ENCODE measurements around the gene NAGS.
A peak's percentile ranks its signal among the peaks of the same experiment; 100 is the strongest.
"Not testable (repeated sequence)": the region's sequence is repeated elsewhere in the genome, so short reads cannot be mapped to it uniquely, and the experiment has no call there.

Gene NAGS

DNA sequence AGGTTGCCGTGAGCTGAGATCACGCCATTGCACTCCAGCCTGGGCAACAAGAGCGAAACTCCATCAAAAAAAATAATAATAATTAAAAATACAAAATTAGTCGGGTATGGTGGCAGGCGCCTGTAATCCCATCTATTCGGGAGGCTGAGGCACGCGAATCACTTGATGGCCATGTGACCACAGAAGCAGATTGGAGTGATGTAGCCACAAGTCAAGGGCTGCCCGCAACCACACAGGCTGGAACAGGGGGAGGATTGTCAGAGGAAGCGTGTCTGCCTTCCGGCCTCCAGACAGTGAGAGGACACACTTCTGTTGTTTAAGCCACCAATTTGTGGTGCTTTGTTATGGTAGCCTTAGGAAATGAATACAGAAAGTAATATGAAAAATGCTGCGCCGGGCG is 11.8 kb upstream of the NAGS start:
- Histone ChIP-seq H3K27ac (no peak overlapping the region), H3K36me3 (ENCODE audit: control insufficient read depth, insufficient read depth, low read length) (no peaks in the 10 kb centered on the region), H3K4me3 (ENCODE audit: low read depth, low read length) (no peak overlapping the region), H3K4me2 (ENCODE audit: low read length) (no peak overlapping the region), H3K9me3 (ENCODE audit: control insufficient read depth, low read length) (no peaks in the 10 kb centered on the region), H3K4me1 (peaks cover 14% of the 10 kb centered on the region), H3K27me3 (ENCODE audit: control insufficient read depth, insufficient read depth, low read length) (no peaks in the 10 kb centered on the region), H3K9ac (no peak overlapping the region), H3K79me2 (no peaks in the 10 kb centered on the region), H2AFZ (no peak overlapping the region)
- TF ChIP-seq, protein P1, sequence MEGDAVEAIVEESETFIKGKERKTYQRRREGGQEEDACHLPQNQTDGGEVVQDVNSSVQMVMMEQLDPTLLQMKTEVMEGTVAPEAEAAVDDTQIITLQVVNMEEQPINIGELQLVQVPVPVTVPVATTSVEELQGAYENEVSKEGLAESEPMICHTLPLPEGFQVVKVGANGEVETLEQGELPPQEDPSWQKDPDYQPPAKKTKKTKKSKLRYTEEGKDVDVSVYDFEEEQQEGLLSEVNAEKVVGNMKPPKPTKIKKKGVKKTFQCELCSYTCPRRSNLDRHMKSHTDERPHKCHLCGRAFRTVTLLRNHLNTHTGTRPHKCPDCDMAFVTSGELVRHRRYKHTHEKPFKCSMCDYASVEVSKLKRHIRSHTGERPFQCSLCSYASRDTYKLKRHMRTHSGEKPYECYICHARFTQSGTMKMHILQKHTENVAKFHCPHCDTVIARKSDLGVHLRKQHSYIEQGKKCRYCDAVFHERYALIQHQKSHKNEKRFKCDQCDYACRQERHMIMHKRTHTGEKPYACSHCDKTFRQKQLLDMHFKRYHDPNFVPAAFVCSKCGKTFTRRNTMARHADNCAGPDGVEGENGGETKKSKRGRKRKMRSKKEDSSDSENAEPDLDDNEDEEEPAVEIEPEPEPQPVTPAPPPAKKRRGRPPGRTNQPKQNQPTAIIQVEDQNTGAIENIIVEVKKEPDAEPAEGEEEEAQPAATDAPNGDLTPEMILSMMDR (IDR thresholded peaks at IDR 0.05), result no peak

DNA sequence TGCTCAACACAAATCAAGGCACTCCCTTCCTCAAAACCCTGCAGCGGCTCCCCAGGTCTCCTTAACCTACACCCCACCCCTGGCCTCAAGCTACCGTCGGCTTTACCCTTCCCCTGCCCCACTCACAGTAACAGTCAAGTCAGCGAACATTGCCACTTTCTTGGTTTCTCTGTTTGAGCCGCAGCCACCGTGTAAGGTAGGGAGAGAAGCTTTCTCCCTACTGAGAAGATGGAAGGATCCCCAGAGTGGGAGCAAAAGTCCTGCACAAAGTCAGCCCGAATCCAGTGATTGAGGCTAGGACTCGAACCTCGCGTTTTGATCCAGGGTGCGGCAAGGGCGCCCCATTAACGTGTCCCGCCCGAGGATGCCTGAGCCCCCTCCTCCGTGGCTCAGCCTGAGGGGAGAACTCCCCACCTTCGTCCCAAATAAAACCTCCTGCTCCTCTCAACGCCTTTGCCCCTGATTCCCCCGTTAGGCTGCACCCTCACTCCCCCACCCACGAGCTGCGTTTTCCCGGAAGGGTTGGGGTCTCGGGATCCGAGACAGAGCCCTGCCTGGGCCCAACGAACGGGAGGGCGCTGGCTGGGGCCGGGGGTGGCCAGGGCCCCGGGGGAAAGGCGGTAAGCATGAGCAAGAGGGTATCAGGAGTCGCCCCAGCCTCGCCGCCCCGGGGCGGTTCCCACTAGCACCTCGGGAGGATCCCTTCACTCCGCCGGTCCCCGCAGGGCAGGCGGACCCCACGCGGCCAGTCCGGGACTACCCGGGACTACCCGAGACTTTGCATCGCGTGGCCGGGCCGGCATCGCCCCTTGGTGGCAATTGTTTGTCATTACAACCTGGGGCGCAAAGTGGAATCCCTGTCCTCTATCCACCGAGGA is 9.9 kb upstream of the NAGS start:
- no peaks in the 10 kb centered on the region for H3K9me3 ChIP-seq (ENCODE audit: control insufficient read depth, low read length)
- H3K4me1 ChIP-seq, result peaks cover 12% of the 10 kb centered on the region
- H3K27ac ChIP-seq, result peak overlapping the region; percentile 67
- peak overlapping the region; percentile 91 for H2AFZ ChIP-seq
- peak overlapping the region; percentile 31 for H3K4me2 ChIP-seq (ENCODE audit: low read length)
- no peaks in the 10 kb centered on the region for H3K79me2 ChIP-seq
- TF ChIP-seq, protein P1 (IDR thresholded peaks at IDR 0.05), result peak; percentile 98
- no peaks in the 10 kb centered on the region for H3K36me3 ChIP-seq (ENCODE audit: control insufficient read depth, insufficient read depth, low read length)
- no peak overlapping the region for H3K4me3 ChIP-seq (ENCODE audit: low read depth, low read length)
- H3K27me3 ChIP-seq (ENCODE audit: control insufficient read depth, insufficient read depth, low read length), result no peaks in the 10 kb centered on the region
- H3K9ac ChIP-seq, result no peak overlapping the region

DNA sequence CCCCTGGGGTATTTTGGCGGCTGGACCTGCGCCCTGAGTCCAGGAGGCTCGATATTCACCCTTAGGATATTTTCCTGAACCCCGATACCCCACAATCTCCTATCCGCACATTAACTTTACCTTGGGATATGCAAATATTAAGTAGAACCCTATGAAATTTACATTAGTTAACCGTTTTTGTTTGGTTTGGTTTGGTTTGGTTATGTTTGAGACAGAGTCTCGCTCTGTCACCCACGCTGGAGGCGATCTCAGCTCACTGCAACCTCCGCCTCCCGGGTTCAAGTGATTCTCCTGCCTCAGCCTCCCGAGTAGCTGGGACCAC is 9.3 kb upstream of the NAGS start:
- TF ChIP-seq, protein P1 (IDR thresholded peaks at IDR 0.05), result no peak
- Histone ChIP-seq H3K9ac (no peak overlapping the region), H3K4me3 (ENCODE audit: low read depth, low read length) (no peak overlapping the region)

DNA sequence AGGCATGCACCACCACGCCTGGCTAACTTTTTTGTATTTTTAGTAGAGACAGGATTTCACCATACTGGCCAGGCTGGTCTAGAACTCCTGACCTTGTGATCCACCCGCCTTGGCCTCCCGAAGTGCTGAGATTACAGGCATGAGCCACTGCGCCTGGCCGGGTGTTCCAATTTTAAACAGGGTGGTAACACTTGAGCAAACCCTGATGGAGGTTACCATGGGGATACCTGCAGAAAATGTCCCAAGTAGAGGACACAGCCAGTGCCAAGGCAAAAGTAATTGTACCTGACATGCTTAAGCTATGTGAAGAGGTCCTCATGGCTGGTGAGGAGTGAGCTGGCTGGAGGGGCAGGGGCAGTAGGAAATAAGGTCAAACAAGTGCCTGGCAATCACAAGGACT is 7.2 kb upstream of the NAGS start:
- not testable (repeated sequence) for H3K4me2 ChIP-seq (ENCODE audit: low read length); H3K27ac ChIP-seq; H3K4me3 ChIP-seq (ENCODE audit: low read depth, low read length)

More for the DNA sequence above, 9.3 kb upstream of the NAGS start:
- no peaks in the 10 kb centered on the region for H3K9me3 ChIP-seq (ENCODE audit: control insufficient read depth, low read length)
- no peaks in the 10 kb centered on the region for H3K36me3 ChIP-seq (ENCODE audit: control insufficient read depth, insufficient read depth, low read length)
- peaks cover 12% of the 10 kb centered on the region for H3K4me1 ChIP-seq
- no peaks in the 10 kb centered on the region for H3K27me3 ChIP-seq (ENCODE audit: control insufficient read depth, insufficient read depth, low read length)
- peak overlapping the region; percentile 91 for H2AFZ ChIP-seq
- no peak overlapping the region for H3K4me2 ChIP-seq (ENCODE audit: low read length)
- H3K27ac ChIP-seq, result peak overlapping the region; percentile 67
- no peaks in the 10 kb centered on the region for H3K79me2 ChIP-seq

DNA sequence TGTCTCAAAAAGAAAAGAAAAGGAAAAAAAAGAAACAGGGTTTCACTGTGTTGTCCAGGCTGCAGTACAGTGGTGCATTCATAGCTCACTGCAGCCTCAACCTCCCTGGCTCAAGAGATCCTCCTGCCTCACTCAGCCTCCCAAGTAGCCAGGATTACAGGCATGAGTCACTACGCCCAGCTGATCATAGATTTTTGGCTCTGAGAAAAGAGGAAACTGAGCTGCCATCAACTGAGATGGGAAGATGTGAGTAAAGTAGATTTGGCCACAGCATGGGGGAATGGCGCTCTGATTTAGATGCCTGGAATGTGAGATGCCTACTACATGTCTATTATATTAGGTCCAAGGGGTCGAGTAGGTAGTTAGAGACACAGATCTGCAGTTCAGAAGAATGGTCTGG is 5.9 kb upstream of the NAGS start:
- Histone ChIP-seq H3K4me2 (ENCODE audit: low read length) (no peak overlapping the region), H3K4me3 (ENCODE audit: low read depth, low read length) (no peak overlapping the region), H3K27ac (no peak overlapping the region), H3K9ac (no peak overlapping the region), H3K79me2 (no peaks in the 10 kb centered on the region), H3K4me1 (peaks cover 12% of the 10 kb centered on the region), H3K27me3 (ENCODE audit: control insufficient read depth, insufficient read depth, low read length) (no peaks in the 10 kb centered on the region), H3K9me3 (ENCODE audit: control insufficient read depth, low read length) (no peaks in the 10 kb centered on the region), H3K36me3 (ENCODE audit: control insufficient read depth, insufficient read depth, low read length) (no peaks in the 10 kb centered on the region), H2AFZ (no peak overlapping the region)
- TF ChIP-seq, protein P1 (IDR thresholded peaks at IDR 0.05), result no peak

More for the DNA sequence above, 7.2 kb upstream of the NAGS start:
- not testable (repeated sequence) for H3K79me2 ChIP-seq; H3K27me3 ChIP-seq (ENCODE audit: control insufficient read depth, insufficient read depth, low read length); H3K9me3 ChIP-seq (ENCODE audit: control insufficient read depth, low read length); H3K9ac ChIP-seq; H2AFZ ChIP-seq; H3K36me3 ChIP-seq (ENCODE audit: control insufficient read depth, insufficient read depth, low read length)
- peaks cover 12% of the 10 kb centered on the region for H3K4me1 ChIP-seq
